ENCODE measurements around the gene ANKRD13B. TPM values are rescaled to one million over a fixed set of nuclear protein-coding genes. Genes with fewer than 3 reads are reported as not detected.

Gene ANKRD13B
- total RNA-seq, 1 donor from 2014 or later = 30.7 TPM

- no peak for TF ChIP-seq CTCF (conservative IDR thresholded peaks at IDR 0.05; ENCODE audit: low read depth, low read length)
- no peak overlapping the region for H3K4me3 ChIP-seq (ENCODE audit: low read depth, low read length)
- no peak for DNase-seq (ENCODE audit: low read depth)
Observed at GRCh38 chr17:29583324-29584248, 9.3 kb upstream of the ANKRD13B start.

GRCh38 chr17:29584452-29585079 lies 8.4 kb upstream of the ANKRD13B start:
- no peak overlapping the region for H3K4me3 ChIP-seq (ENCODE audit: low read depth, low read length)
- TF ChIP-seq CTCF (conservative IDR thresholded peaks at IDR 0.05; ENCODE audit: low read depth, low read length) = no peak
- DNase-seq (ENCODE audit: low read depth) = no peak

GRCh38 chr17:29585080-29585751 lies 7.7 kb upstream of the ANKRD13B start:
- no peak overlapping the region for H3K4me3 ChIP-seq (ENCODE audit: low read depth, low read length)
- DNase-seq (ENCODE audit: low read depth) = no peak
- TF ChIP-seq CTCF (conservative IDR thresholded peaks at IDR 0.05; ENCODE audit: low read depth, low read length) = peak; percentile 36

- no peak overlapping the region for H3K4me3 ChIP-seq (ENCODE audit: low read depth, low read length)
- TF ChIP-seq CTCF (conservative IDR thresholded peaks at IDR 0.05; ENCODE audit: low read depth, low read length) = no peak
- no peak for DNase-seq (ENCODE audit: low read depth)
Observed at GRCh38 chr17:29586676-29587469, 6.1 kb upstream of the ANKRD13B start.

GRCh38 chr17:29587591-29587990 lies 5.3 kb upstream of the ANKRD13B start:
- TF ChIP-seq CTCF (conservative IDR thresholded peaks at IDR 0.05; ENCODE audit: low read depth, low read length) = no peak
- H3K4me3 ChIP-seq (ENCODE audit: low read depth, low read length) = peak overlapping the region; percentile 66
- no peak for DNase-seq (ENCODE audit: low read depth)

GRCh38 chr17:29588017-29588561 lies 4.8 kb upstream of the ANKRD13B start:
- no peak for TF ChIP-seq CTCF (conservative IDR thresholded peaks at IDR 0.05; ENCODE audit: low read depth, low read length)

More at GRCh38 chr17:29588017-29588561, 4.8 kb upstream of the ANKRD13B start:
- H3K4me3 ChIP-seq (ENCODE audit: low read depth, low read length) = peak overlapping the region; percentile 66
- no peak for DNase-seq (ENCODE audit: low read depth)
